Measurements from ENCODE around the gene GM2A. TPM values are rescaled to one million over a fixed set of nuclear protein-coding genes. Genes with fewer than 3 reads are reported as not detected.
A peak's percentile ranks its signal among the peaks of the same experiment; 100 is the strongest.

The GM2A gene
- total RNA-seq, 4 donors from 2014 or later = 62.4 to 132 (median 89.7) TPM

DNA sequence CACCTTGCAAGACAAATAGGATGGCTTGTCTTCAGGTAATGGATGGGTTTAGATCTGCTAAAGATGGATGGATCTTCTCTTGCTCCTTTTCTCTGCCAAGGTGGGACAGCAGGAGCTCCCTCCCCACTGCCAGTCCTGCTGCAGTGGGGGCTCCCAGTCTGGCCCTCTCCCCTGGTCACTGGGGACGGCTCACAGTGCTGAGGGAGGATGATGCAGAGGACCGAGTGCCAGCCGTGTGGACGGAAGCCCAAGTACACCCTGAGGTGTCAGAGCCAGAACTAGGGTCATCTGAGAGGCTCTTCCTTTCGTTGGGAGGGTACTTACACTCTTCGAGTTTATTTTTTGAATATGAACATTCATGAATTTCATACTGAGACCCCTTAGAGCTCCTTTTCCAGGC is 34.8 kb upstream of the GM2A start:
- intact Hi-C loops (cut with DNase I) = no loop called here
- H3K27me3 ChIP-seq = no peaks in the 10 kb centered on the region
- peak overlapping the region in 3 of 4 donors; percentile 28 to 75 (median 51) for H3K27ac ChIP-seq
- no peaks in the 10 kb centered on the region for H3K9me3 ChIP-seq
- 53 to 68% methylated on average over 5 to 6 of the region's 6 CpGs for WGBS, 2 donors
- no peaks in the 10 kb centered on the region for H3K36me3 ChIP-seq
- H3K4me3 ChIP-seq = no peak overlapping the region
- TF ChIP-seq, protein P1, sequence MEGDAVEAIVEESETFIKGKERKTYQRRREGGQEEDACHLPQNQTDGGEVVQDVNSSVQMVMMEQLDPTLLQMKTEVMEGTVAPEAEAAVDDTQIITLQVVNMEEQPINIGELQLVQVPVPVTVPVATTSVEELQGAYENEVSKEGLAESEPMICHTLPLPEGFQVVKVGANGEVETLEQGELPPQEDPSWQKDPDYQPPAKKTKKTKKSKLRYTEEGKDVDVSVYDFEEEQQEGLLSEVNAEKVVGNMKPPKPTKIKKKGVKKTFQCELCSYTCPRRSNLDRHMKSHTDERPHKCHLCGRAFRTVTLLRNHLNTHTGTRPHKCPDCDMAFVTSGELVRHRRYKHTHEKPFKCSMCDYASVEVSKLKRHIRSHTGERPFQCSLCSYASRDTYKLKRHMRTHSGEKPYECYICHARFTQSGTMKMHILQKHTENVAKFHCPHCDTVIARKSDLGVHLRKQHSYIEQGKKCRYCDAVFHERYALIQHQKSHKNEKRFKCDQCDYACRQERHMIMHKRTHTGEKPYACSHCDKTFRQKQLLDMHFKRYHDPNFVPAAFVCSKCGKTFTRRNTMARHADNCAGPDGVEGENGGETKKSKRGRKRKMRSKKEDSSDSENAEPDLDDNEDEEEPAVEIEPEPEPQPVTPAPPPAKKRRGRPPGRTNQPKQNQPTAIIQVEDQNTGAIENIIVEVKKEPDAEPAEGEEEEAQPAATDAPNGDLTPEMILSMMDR (IDR thresholded peaks at IDR 0.05) = no peak
- TF ChIP-seq POLR2A (IDR thresholded peaks at IDR 0.05) = no peak
- peaks cover 29 to 96% (median 72%) of the 10 kb centered on the region in 3 donors for H3K4me1 ChIP-seq
- DNase-seq = no peak

DNA sequence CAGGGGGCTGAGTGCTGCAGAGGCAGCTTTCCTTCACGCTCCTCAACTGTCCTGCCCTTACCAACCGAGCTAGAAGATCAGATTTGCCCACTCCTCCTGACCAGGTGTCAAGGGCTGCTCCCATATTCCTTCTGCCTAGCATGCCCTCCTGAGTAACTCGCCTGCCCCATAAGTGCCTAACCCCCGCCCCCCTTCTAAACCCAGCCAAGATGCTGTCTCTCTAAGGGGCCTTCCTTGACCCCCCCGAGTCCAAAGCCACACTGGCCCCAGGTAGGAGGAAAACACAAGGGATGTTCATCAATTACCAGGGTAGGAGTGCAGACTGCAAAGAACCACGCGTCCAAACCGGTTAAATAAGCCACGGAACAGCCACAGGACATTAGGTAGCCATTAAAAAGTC is 33.8 kb upstream of the GM2A start:
- H3K27ac ChIP-seq = peak overlapping the region in 2 of 4 donors; percentile 50 to 51
- no peak for TF ChIP-seq POLR2A (IDR thresholded peaks at IDR 0.05)
- TF ChIP-seq, protein P1 (IDR thresholded peaks at IDR 0.05) = no peak
- no peak overlapping the region for H3K4me3 ChIP-seq
- intact Hi-C loops (cut with DNase I) = no loop called here
- no peaks in the 10 kb centered on the region for H3K27me3 ChIP-seq
- no peaks in the 10 kb centered on the region for H3K9me3 ChIP-seq
- peaks cover 29 to 94% (median 63%) of the 10 kb centered on the region in 3 donors for H3K4me1 ChIP-seq
- 86 to 93% methylated on average over 5 to 8 of the region's 9 CpGs for WGBS, 2 donors
- H3K36me3 ChIP-seq = no peaks in the 10 kb centered on the region
- DNase-seq = no peak

DNA sequence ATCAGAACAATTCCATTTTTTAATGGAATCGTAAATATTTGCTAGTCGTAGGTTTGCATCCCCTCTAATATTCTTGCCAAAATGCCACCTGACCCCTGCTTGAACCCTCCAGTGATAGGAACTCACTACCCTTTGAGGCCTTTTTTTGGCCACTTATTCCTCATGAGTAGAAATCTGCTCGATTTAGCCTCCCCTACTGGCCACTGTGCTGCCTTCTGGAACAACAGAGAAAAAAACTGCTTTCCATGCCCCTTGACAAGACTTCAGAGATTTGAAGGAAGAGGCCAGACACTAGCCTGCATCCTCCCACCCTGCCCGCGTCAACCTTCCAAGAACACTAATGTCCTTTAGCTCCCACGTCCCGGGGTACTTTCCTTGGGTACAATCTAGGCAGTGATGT is 33.2 kb upstream of the GM2A start:
- intact Hi-C loops (cut with DNase I) = no loop called here
- Histone ChIP-seq H3K36me3 (no peaks in the 10 kb centered on the region), H3K9me3 (no peaks in the 10 kb centered on the region), H3K4me1 (peaks cover 22 to 94% (median 60%) of the 10 kb centered on the region in 3 donors), H3K4me3 (peak overlapping the region in 1 of 4 donors; percentile 98), H3K27me3 (no peaks in the 10 kb centered on the region), H3K27ac (peak overlapping the region in 3 of 4 donors; percentile 87 to 97 (median 91))
- TF ChIP-seq, protein P1 (IDR thresholded peaks at IDR 0.05) = peak in 3 of 6 experiments; percentile 7 to 21 (median 13)
- TF ChIP-seq POLR2A (IDR thresholded peaks at IDR 0.05) = no peak
- whole genome bisulfite sequencing, 2 donors = 69 to 87% methylated on average over 7 of the region's 7 CpGs
- DNase-seq = no peak

DNA sequence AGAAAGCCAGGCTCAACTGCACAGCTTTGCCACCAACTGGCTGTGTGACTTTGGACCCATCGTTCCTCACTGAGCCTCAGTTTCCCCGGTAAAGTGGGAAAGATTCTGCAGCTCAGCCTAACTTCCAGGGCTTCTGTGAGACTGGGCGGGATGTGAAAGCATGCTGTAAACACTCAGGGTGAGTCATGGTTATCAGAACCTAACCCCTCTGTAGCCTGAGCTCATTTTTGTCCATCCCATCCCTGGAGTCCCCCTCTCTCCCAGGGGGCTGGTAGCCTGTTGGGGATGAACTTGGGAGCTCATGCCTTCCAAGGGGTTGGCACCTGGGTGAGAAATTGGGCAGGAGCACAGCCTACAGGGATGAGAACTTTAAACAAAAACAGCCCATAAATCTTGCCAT is 31.4 kb upstream of the GM2A start:
- H3K27ac ChIP-seq = peak overlapping the region; percentile 83 to 97 (median 89)
- H3K4me3 ChIP-seq = peak overlapping the region in 3 of 4 donors; percentile 77 to 98 (median 77)
- no peak for DNase-seq
- H3K9me3 ChIP-seq = no peaks in the 10 kb centered on the region
- H3K4me1 ChIP-seq = peaks cover 11 to 86% (median 47%) of the 10 kb centered on the region in 3 donors
- 56 to 71% methylated on average over 3 of the region's 3 CpGs for WGBS, 2 donors
- no peaks in the 10 kb centered on the region for H3K27me3 ChIP-seq
- no peaks in the 10 kb centered on the region for H3K36me3 ChIP-seq
- intact Hi-C loops (cut with DNase I) = no loop called here
- TF ChIP-seq, protein P1 (IDR thresholded peaks at IDR 0.05) = no peak
- no peak for TF ChIP-seq POLR2A (IDR thresholded peaks at IDR 0.05)

DNA sequence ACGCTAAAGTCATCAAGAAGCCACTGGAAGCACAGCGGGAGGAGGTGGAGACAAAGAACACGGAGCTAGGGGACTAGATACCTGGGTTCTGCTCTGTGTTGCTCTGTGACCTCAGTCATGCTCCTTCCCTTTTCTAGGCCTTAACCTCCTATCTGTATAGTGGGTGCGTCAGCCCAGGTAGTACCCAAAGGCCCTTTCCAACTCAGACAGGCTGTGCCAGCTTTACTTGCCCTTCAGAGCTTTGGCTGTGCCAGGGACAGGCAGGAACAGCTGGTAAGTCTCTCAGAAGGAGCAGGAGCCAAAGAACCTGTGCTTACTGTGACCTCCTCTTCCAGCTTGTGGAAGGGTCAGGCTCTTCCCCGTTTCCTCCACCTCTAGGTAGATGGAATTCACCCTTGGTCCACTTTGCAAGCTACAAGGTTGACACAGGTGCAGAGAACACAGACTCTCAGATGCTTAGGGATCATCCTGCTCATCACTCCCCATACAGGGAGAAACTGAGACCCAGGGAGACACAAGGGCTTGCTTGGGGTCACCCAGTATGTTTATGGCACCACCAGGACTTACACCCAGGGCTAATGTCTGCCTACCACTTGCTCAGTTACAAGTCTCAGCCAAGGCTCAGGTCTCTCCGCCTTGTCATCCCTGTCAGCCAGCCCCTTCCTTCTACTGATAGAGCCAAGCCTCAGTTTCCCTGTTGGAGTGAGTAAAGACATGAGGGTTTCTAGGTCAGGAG is 30.8 kb upstream of the GM2A start:
- H3K4me1 ChIP-seq = peaks cover 11 to 81% (median 45%) of the 10 kb centered on the region in 3 donors
- peak overlapping the region; percentile 65 to 98 (median 77) for H3K4me3 ChIP-seq
- 53 to 58% methylated on average over 5 to 6 of the region's 6 CpGs for WGBS, 2 donors

More for the DNA sequence above, 30.8 kb upstream of the GM2A start:
- H3K27me3 ChIP-seq = no peaks in the 10 kb centered on the region
- H3K36me3 ChIP-seq = no peaks in the 10 kb centered on the region
- H3K27ac ChIP-seq = peak overlapping the region; percentile 83 to 97 (median 89)
- intact Hi-C loops (cut with DNase I) = no loop called here
- no peaks in the 10 kb centered on the region for H3K9me3 ChIP-seq
- DNase-seq = no peak
- TF ChIP-seq, protein P1 (IDR thresholded peaks at IDR 0.05) = no peak
- peak in 1 of 4 donors; percentile 23 for TF ChIP-seq POLR2A (IDR thresholded peaks at IDR 0.05)

All from esophagus squamous epithelium (tissue), 5 donors.